Calu3 (cell line): ENCODE results near the gene POM121C. TPM values are rescaled to one million over a fixed set of nuclear protein-coding genes. Genes with fewer than 3 reads are reported as not detected.
A peak's percentile ranks its signal among the peaks of the same experiment; 100 is the strongest.
"Not testable (repeated sequence)": the region's sequence is repeated elsewhere in the genome, so short reads cannot be mapped to it uniquely, and the experiment has no call there.

Experiments used
- BruUV-seq: library from RNA; stranded (reverse); fragments of 400-500 nt; replicated peaks from 2 replicates; lab custom pipeline; 2021; lab: Mats Ljungman, UMichigan
- CTCF ChIA-PET: fragments of 300-600 bp; sonication (Branson Sonifier 250); formaldehyde crosslinking; loops from one replicate; lab custom pipeline; 2022; ENCODE audit warnings: antibody characterized with exemption; lab: Charles Lee
- DNase-seq: peaks from one replicate; pipeline ENCODE4 v3.0.0; 2022
- H3K27ac Mint-ChIP-seq: one replicate; pipeline ENCODE4 v1.8.0; 2022; ENCODE audit warnings: mixed read lengths; ENCODE audit not compliant: unreplicated experiment
- H3K27me3 Mint-ChIP-seq: one replicate; pipeline ENCODE4 v1.8.0; 2022; ENCODE audit warnings: mixed read lengths; ENCODE audit not compliant: unreplicated experiment
- H3K36me3 Mint-ChIP-seq: one replicate; pipeline ENCODE4 v1.8.0; 2022; ENCODE audit warnings: mild to moderate bottlenecking, moderate library complexity, mixed read lengths; ENCODE audit not compliant: insufficient read depth, unreplicated experiment
- H3K4me1 Mint-ChIP-seq: one replicate; pipeline ENCODE4 v1.8.0; 2022; ENCODE audit warnings: mild to moderate bottlenecking, low read depth, mixed read lengths; ENCODE audit not compliant: unreplicated experiment
- H3K4me3 Mint-ChIP-seq: one replicate; pipeline ENCODE4 v1.8.0; 2022; ENCODE audit warnings: mild to moderate bottlenecking, low read depth, moderate library complexity, mixed read lengths; ENCODE audit not compliant: unreplicated experiment
- H3K9me3 Mint-ChIP-seq: one replicate; pipeline ENCODE4 v1.8.0; 2022; ENCODE audit warnings: low read depth, mixed read lengths; ENCODE audit not compliant: unreplicated experiment
- intact Hi-C: fragments of 100-400 bp; cut with micrococcal nuclease; formaldehyde crosslinking; loops from one replicate; pipeline ENCODE4 v1.10.0; 2022; ENCODE audit not compliant: unreplicated experiment
- total RNA-seq: library from RNA; stranded (reverse); gene quantifications from 2 replicates; pipeline ENCODE4 v1.2.3, GENCODE V29; 2022

The POM121C gene
- total RNA-seq, 1 experiment from 2014 or later, result 33.7 TPM

GRCh38 chr7:75414708-75415427, 71.2 kb downstream of the POM121C start:
- H3K4me1 Mint-ChIP-seq, H3K4me3 Mint-ChIP-seq, H3K27me3 Mint-ChIP-seq, DNase-seq, H3K27ac Mint-ChIP-seq, H3K9me3 Mint-ChIP-seq, intact Hi-C loops, BruUV-seq, H3K36me3 Mint-ChIP-seq, CTCF ChIA-PET: not testable (repeated sequence)

- DNase-seq, H3K4me3 Mint-ChIP-seq, H3K27ac Mint-ChIP-seq, H3K4me1 Mint-ChIP-seq, intact Hi-C loops, H3K9me3 Mint-ChIP-seq, H3K36me3 Mint-ChIP-seq, CTCF ChIA-PET, H3K27me3 Mint-ChIP-seq: not testable (repeated sequence)
- TSS peak; percentile 11 for BruUV-seq
Observed at GRCh38 chr7:75414204-75414603, 71.9 kb downstream of the POM121C start.

- H3K9me3 Mint-ChIP-seq, H3K27ac Mint-ChIP-seq, BruUV-seq, DNase-seq, intact Hi-C loops, H3K4me3 Mint-ChIP-seq, H3K27me3 Mint-ChIP-seq, H3K4me1 Mint-ChIP-seq, H3K36me3 Mint-ChIP-seq, CTCF ChIA-PET: not testable (repeated sequence)
Observed at GRCh38 chr7:75410823-75411173, 75.3 kb downstream of the POM121C start.

DNA sequence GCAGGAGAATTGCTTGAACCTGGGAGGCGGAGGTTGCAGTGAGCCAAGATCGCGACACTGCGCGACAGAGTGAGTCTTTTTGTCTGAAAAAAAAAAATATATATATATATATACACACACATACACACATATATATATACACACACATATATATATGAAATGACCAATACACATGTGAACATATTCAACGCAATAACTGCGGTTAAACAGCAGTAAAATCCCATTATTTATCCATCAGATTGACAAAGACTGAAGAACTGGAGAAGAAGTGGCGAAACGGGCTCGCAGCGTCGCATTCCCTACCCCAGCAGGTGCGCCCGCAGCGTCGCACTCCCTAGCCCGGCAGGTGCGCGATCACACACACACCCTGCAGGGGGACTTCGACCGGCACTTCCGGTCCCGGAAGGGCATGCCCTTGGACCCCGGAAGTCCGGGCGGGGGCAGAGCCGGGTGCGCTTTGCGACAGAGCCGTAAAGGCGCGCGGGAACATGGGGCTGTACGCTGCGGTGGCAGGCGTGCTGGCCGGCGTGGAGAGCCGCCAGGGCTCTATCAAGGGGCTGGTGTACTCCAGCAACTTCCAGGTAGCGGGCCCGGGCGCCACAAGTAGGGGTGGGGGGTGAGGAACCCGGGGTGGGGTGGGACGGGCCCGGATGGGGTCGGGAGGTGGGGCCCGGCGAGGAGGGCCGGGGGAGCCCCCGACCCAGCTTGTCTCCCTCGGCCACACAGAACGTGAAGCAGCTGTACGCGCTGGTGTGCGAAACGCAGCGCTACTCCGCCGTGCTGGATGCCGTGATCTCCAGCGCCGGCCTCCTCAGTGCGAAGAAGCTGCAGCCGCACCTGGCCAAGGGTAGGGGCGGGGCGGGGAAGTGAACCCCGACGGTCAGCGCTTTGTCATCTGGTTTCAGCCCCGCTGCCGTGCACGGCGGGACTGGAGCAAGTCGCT, 75.9 kb downstream of the POM121C start:
- H3K4me1 Mint-ChIP-seq, intact Hi-C loops, H3K36me3 Mint-ChIP-seq, CTCF ChIA-PET, H3K27ac Mint-ChIP-seq, H3K9me3 Mint-ChIP-seq, H3K4me3 Mint-ChIP-seq, H3K27me3 Mint-ChIP-seq, DNase-seq: not testable (repeated sequence)
- BruUV-seq, result TSS peak; percentile 76

DNA sequence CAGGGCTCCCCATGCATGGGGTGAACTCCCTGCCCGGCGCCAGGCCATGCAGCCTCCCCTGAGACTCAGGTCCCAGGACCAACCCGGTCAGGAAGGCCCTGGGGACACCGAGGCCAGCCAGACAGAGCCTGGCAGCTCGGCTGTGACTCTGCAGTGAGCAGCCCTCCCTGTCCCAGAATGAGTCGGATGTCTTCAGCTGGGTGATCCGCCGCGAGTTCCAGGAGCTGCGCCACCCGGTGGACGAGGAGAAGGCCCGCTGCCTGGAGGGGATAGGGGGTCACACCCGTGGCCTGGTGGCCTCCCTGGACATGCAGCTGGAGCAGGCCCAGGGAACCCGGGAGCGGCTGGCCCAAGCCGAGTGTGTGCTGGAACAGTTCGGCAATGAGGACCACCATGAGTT, 81.4 kb downstream of the POM121C start:
- H3K4me1 Mint-ChIP-seq, DNase-seq, CTCF ChIA-PET, H3K9me3 Mint-ChIP-seq, intact Hi-C loops, BruUV-seq, H3K27me3 Mint-ChIP-seq, H3K27ac Mint-ChIP-seq, H3K4me3 Mint-ChIP-seq, H3K36me3 Mint-ChIP-seq: not testable (repeated sequence)

DNA sequence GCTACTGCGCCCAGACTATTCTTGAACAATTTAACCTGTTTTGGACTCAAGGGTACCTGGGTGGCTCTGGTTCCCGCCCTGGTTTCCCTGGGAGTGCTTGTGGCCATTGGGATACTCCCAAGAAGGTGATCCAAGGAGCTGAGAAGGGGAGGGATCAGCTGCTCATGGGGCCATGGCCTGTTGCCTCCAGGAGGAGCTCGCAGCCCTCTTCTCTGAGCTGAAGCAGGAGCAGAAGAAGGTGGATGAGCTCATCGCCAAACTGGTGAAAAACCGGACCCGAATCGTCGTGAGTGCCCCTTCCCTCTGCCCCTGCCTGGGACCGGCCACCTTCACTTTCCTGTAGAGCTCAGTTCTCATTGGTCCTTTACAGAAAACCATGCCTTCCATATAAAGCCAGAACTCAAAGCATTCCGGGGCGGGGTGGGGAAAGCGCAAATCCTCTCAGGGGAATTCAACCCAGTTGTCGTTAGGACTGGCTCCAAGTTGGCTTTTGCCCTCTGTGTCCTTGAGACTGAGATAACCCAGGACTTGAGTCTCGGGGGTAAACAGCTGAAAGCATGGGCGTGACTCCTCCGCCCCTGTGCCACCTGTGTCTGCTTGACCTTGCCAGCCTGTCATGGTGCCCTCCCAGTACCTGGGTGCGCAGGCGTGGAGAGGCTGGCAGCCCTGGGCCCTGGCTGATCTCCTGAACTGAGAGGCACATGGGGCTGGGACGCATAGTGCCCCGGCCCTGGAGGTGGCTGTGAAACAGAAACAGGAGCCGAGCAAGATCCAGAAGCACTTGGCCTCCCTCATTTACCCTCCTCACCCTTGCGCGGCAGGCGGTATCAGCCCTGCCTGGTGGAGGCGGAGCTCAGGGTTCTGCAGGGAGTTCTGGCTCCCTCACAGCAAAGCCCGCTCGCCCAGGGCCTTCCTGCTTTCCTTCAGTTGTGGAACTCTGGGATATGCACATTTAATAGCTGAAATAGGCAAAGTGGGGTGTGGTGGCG, 82.3 kb downstream of the POM121C start:
- H3K36me3 Mint-ChIP-seq, H3K4me3 Mint-ChIP-seq, CTCF ChIA-PET, H3K9me3 Mint-ChIP-seq, intact Hi-C loops, H3K4me1 Mint-ChIP-seq, H3K27me3 Mint-ChIP-seq, DNase-seq, H3K27ac Mint-ChIP-seq, BruUV-seq: not testable (repeated sequence)

- H3K36me3 Mint-ChIP-seq, DNase-seq, intact Hi-C loops, CTCF ChIA-PET, H3K9me3 Mint-ChIP-seq, H3K27me3 Mint-ChIP-seq, H3K4me3 Mint-ChIP-seq, H3K4me1 Mint-ChIP-seq, BruUV-seq, H3K27ac Mint-ChIP-seq: not testable (repeated sequence)
Observed at GRCh38 chr7:75400575-75400974, 85.5 kb downstream of the POM121C start.

GRCh38 chr7:75398771-75399700, 87.1 kb downstream of the POM121C start:
- H3K4me1 Mint-ChIP-seq, DNase-seq, H3K27me3 Mint-ChIP-seq, BruUV-seq, H3K9me3 Mint-ChIP-seq, CTCF ChIA-PET, H3K4me3 Mint-ChIP-seq, H3K36me3 Mint-ChIP-seq, intact Hi-C loops, H3K27ac Mint-ChIP-seq: not testable (repeated sequence)
